GM18873 (cell line): Measurements from ENCODE around the gene C1QTNF2.
"Not testable (repeated sequence)": the region's sequence is repeated elsewhere in the genome, so short reads cannot be mapped to it uniquely, and the experiment has no call there.

ENCODE experiments used
- ATAC-seq: cut with Tn5 transposase; IDR thresholded peaks from one replicate; pipeline ENCODE4 v1.9.1; 2021; ENCODE audit warnings: mild to moderate bottlenecking, moderate library complexity, moderate number of reproducible peaks; ENCODE audit not compliant: unreplicated experiment, low FRiP score

Gene C1QTNF2

GRCh38 chr5:160348080-160348479 is 22.3 kb downstream of the C1QTNF2 start:
- no peak for ATAC-seq

- ATAC-seq, result no peak
These were observed 23.0 kb downstream of the C1QTNF2 start for GRCh38 chr5:160347448-160347847.

GRCh38 chr5:160342413-160342941 is 27.9 kb downstream of the C1QTNF2 start:
- no peak for ATAC-seq

GRCh38 chr5:160341309-160341870 is 29.0 kb downstream of the C1QTNF2 start:
- no peak for ATAC-seq

GRCh38 chr5:160340513-160340912 is 29.9 kb downstream of the C1QTNF2 start:
- ATAC-seq, result not testable (repeated sequence)

- ATAC-seq, result no peak
These were observed 30.9 kb downstream of the C1QTNF2 start for GRCh38 chr5:160339406-160340130.

- not testable (repeated sequence) for ATAC-seq
These were observed 35.7 kb downstream of the C1QTNF2 start for GRCh38 chr5:160334716-160335115.

GRCh38 chr5:160333721-160334120 is 36.7 kb downstream of the C1QTNF2 start:
- ATAC-seq, result no peak

- no peak for ATAC-seq
These were observed 40.2 kb downstream of the C1QTNF2 start for GRCh38 chr5:160330212-160330611.

GRCh38 chr5:160327818-160328217 is 42.6 kb downstream of the C1QTNF2 start:
- no peak for ATAC-seq

- no peak for ATAC-seq
These were observed 43.4 kb downstream of the C1QTNF2 start for GRCh38 chr5:160326981-160327380.

- no peak for ATAC-seq
These were observed 44.7 kb downstream of the C1QTNF2 start for GRCh38 chr5:160325716-160326115.

- ATAC-seq, result no peak
These were observed 45.5 kb downstream of the C1QTNF2 start for GRCh38 chr5:160324886-160325285.

GRCh38 chr5:160318409-160318808 is 52.0 kb downstream of the C1QTNF2 start:
- ATAC-seq, result no peak

- no peak for ATAC-seq
These were observed 53.0 kb downstream of the C1QTNF2 start for GRCh38 chr5:160317434-160317833.

GRCh38 chr5:160315968-160316367 is 54.5 kb downstream of the C1QTNF2 start:
- ATAC-seq, result no peak

GRCh38 chr5:160312960-160313727 is 57.3 kb downstream of the C1QTNF2 start:
- ATAC-seq, result no peak

- ATAC-seq, result no peak
These were observed 58.1 kb downstream of the C1QTNF2 start, which contains the start of gene CCNJL for GRCh38 chr5:160312134-160312959. CCNJL (minus strand) TSS chr5:160312564; CDS start chr5:160311923, 641 bp downstream.

- no peak for ATAC-seq
These were observed 58.8 kb downstream of the C1QTNF2 start for GRCh38 chr5:160311491-160312133.
